GM10266 (cell line): ENCODE measurements around the gene ADGRG7.

ENCODE experiments used
- DNase-seq: peaks from one replicate; pipeline ENCODE4 v3.0.0; 2012; ENCODE audit errors: extremely low spot score
- TF ChIP-seq, protein P1 (sequence below): IDR thresholded peaks from 2 replicates; pipeline ENCODE4 v1.5.1; 2012; ENCODE audit warnings: mild to moderate bottlenecking, low read depth; ENCODE audit not compliant: control insufficient read depth, insufficient read depth; ENCODE audit errors: missing control alignments

ADGRG7 gene

DNA sequence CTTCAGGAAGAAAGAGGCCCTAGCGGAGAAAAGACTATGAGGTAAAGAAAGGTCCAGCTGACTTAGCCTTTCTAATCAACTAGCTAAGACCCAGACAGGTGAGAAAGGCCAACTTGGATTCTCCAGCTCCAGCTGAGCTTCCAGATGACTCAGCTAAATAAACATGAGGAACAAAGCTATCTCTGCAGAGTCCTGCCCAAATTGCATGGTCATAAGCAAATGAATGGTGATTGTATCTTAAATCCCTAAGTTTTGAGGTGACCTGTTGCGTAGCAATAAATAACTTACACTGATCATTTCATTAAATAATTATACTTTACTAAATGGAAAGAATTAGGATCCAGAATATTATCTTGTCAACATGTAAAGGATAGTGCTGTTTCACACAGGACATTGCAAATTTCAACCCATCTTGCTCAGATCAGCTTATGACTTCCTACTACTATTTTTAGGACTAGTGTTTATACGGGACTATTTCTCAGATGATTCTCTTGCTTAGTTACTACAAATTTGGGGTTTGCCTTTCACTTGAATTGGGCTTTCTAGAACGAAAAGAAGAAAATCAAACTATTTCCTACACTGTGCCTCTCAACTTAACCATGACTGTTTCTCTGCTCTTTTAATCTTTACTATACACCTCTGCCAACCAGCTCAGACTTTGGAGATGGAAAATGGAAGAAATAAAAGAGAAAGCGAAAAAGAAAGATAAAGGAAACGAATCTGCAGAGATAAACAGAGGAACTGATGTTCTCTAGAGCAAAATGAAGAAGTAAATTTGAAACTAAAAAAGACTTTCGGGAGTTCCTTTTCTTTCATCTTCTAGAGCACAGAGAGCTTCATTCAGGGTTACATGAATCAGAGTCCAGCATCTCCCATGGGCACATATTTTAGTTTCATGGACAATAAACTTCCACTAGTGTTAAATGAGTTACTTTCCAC, 6.6 kb upstream of the ADGRG7 start:
- DNase-seq, result peak; percentile 27

DNA sequence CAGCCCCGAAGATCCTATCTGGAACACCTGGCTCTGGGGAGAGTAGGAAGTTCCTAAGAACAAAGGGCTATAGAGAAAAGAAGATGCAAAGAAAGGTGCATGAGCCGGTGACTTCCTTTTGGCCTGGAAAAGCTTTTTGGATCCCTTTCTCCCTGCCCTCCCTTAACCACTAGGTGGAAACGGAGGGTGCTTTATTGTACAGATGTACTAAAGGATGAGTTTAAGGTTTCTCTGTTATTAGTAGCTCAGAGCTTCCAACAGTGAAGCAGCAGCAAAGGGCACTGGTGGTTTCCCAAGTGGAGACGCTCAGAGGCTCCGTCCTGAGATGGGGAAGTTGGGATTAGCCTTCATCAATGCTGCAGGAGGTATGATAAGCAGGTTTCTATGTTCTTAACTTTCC, 5.9 kb upstream of the ADGRG7 start:
- TF ChIP-seq, protein P1, sequence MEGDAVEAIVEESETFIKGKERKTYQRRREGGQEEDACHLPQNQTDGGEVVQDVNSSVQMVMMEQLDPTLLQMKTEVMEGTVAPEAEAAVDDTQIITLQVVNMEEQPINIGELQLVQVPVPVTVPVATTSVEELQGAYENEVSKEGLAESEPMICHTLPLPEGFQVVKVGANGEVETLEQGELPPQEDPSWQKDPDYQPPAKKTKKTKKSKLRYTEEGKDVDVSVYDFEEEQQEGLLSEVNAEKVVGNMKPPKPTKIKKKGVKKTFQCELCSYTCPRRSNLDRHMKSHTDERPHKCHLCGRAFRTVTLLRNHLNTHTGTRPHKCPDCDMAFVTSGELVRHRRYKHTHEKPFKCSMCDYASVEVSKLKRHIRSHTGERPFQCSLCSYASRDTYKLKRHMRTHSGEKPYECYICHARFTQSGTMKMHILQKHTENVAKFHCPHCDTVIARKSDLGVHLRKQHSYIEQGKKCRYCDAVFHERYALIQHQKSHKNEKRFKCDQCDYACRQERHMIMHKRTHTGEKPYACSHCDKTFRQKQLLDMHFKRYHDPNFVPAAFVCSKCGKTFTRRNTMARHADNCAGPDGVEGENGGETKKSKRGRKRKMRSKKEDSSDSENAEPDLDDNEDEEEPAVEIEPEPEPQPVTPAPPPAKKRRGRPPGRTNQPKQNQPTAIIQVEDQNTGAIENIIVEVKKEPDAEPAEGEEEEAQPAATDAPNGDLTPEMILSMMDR, result peak; percentile 38
- DNase-seq, result no peak

More for the DNA sequence above, 6.6 kb upstream of the ADGRG7 start:
- TF ChIP-seq, protein P1, result no peak

DNA sequence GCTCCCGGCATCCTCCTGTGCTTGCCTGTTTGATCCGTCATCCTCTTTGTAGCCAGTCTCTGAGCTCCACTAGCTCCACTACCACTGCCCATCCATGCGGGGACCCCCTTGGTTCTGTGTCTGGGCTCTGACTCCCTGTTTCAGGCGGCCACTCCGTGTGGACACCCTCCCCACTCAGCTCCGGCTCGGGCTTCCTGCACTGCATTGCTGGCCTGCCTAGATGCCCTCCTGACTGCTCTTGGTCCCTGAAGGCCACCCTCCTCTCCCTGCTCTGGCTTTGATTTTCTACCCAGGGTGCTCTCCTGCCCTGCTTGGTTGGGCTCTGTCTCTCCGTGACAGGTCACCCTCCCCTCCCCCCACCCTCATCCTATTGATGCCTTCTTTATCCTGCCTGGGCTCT, 4.0 kb upstream of the ADGRG7 start:
- TF ChIP-seq, protein P1, result no peak
- DNase-seq, result no peak

DNA sequence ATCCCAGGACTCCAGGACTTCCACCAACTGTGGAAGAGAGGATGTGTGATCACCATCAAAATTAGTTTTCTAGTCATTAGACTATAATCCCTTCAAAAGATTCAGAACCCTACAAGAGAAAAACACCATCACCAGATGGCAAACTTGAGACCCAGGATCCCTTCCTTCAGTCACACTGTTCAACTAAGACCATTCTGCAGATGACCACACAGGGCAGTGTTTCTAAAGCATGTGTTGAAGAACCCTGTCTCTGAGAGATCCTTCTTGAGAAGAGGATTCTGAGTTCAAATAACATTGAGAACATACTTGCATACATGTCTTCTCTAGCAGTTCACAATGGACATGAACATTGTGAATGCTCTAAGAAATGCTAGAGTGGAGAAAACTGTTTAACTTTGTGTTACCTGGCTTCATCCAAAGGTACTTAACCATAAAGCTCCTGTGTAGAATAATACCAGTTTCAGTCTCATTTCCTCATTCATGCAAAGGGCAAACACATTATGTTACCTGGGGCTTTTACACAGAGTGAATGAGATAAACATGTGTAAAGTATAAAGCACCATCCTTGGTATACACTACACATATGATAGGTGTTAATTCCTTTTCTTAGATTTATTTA, 2.4 kb upstream of the ADGRG7 start:
- no peak for DNase-seq
- TF ChIP-seq, protein P1, result no peak

DNA sequence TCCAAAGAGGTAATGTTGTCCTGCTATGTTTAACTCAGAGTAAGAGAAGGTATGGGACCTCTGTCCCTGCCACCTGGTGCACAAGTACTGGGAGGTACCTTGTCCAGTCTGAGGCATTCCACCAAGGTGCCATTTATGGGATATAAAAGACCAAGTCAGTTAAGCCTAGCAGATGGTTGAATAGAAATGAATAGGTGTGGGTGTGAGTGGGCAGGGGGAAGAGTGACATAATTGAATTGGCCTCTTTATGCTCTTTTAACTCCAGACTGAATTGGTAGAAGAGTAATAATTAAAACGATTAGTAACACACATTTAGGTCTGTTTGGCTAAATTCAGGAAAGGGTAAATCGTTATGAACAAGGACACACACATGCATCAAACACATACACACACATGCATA, 562 bp downstream of the ADGRG7 start:
- DNase-seq, result no peak
- TF ChIP-seq, protein P1, result no peak

DNA sequence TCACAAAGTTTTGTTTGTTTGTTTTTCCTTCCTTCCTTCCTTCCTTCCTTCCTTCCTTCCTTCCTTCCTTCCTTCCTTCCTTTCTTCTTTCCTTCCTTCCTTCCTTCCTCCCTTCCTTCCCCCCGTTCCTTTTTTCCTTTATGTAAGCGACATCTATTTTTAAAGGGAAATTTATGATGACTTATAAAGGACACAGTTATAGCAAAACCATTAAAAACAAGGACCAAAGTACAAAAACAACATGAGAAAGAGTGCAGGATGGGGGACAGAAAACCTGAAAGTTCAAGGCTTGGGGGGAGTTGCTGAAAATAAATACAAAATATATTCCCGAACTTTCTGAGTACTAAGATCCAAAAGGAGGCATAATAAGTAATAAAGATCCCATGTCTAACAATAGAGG, 1.8 kb downstream of the ADGRG7 start:
- TF ChIP-seq, protein P1, result no peak
- no peak for DNase-seq
